Fibroblast of skin of left quadriceps (primary cell): ENCODE results near the gene SEPTIN3.

Experiments used
- DNase-seq, 2 experiments: peaks; one replicate each; pipeline ENCODE4 v3.0.0-alpha.2; 2013; ENCODE audit warnings: low read depth in 2 of 2

SEPTIN3 gene

GRCh38 chr22:41969110-41969646 lies at the start of gene SEPTIN3:
SEPTIN3 (plus strand) TSS chr22:41969443; CDS start chr22:41971493, 2,050 bp downstream.
- DNase-seq, result no peak

- no peak for DNase-seq
Observed at GRCh38 chr22:41920271-41920976, 48.8 kb upstream of the SEPTIN3 start.

GRCh38 chr22:41922328-41922727 lies 46.9 kb upstream of the SEPTIN3 start:
- DNase-seq, result no peak

GRCh38 chr22:41922940-41923594 lies 46.2 kb upstream of the SEPTIN3 start:
- no peak for DNase-seq

- DNase-seq, result no peak
Observed at GRCh38 chr22:41923595-41924276, 45.5 kb upstream of the SEPTIN3 start.

GRCh38 chr22:41925783-41926460 lies 43.3 kb upstream of the SEPTIN3 start:
- DNase-seq, result no peak

GRCh38 chr22:41927813-41928212 lies 41.4 kb upstream of the SEPTIN3 start:
- no peak for DNase-seq

GRCh38 chr22:41928593-41929417 lies 40.4 kb upstream of the SEPTIN3 start:
- no peak for DNase-seq

- no peak for DNase-seq
Observed at GRCh38 chr22:41929418-41929810, 39.8 kb upstream of the SEPTIN3 start.

- DNase-seq, result no peak
Observed at GRCh38 chr22:41931701-41932269, 37.5 kb upstream of the SEPTIN3 start.

GRCh38 chr22:41932353-41932752 lies 36.9 kb upstream of the SEPTIN3 start:
- no peak for DNase-seq

GRCh38 chr22:41933411-41934177 lies 35.6 kb upstream of the SEPTIN3 start:
- no peak for DNase-seq

- no peak for DNase-seq
Observed at GRCh38 chr22:41934284-41935014, 34.8 kb upstream of the SEPTIN3 start.

GRCh38 chr22:41935015-41935351 lies 34.3 kb upstream of the SEPTIN3 start:
- DNase-seq, result no peak

GRCh38 chr22:41935509-41935908 lies 33.7 kb upstream of the SEPTIN3 start:
- no peak for DNase-seq

GRCh38 chr22:41936894-41937169 lies 32.4 kb upstream of the SEPTIN3 start:
- no peak for DNase-seq

- DNase-seq, result no peak
Observed at GRCh38 chr22:41939981-41940831, 29.0 kb upstream of the SEPTIN3 start.

GRCh38 chr22:41940832-41941765 lies 28.1 kb upstream of the SEPTIN3 start:
- DNase-seq, result peak; percentile 58 to 59
